ENCODE data around the gene SMIM21. TPM values are rescaled to one million over a fixed set of nuclear protein-coding genes. Genes with fewer than 3 reads are reported as not detected.

SMIM21 gene
- total RNA-seq, 3 donors from 2014 or later, result not detected

DNA sequence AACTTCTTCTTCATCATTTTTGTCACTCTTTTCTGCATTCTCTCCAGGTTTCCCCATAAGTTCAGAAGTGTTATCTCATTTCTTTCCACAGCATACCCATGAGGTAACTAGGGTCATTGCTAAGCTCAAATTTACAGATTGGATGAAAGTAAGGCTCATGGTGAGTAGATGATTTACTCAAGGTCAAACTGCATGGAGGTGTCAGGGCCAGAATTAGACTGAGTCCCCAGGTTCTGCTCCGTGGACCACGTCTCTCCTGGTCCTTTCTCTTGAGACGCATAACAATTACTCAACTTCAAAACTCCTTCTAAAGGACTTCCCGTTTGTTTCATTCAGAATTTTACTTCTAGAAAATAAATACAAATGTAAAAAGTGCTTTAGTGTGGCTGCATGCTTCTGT, 43.4 kb downstream of the SMIM21 start:
- Histone ChIP-seq H3K27ac (no peak overlapping the region), H3K36me3 (no peaks in the 10 kb centered on the region), H3K4me1 (no peaks in the 10 kb centered on the region), H3K27me3 (no peaks in the 10 kb centered on the region), H3K9me3 (no peaks in the 10 kb centered on the region), H3K4me3 (no peak overlapping the region)
- intact Hi-C loops (cut with DNase I; ENCODE audit: low total_unique reads), result no loop called here
- DNase-seq (ENCODE audit: low spot score in 2 of 2), result no peak
- TF ChIP-seq POLR2AphosphoS5 (IDR thresholded peaks at IDR 0.05), result no peak
- TF ChIP-seq, protein P1, sequence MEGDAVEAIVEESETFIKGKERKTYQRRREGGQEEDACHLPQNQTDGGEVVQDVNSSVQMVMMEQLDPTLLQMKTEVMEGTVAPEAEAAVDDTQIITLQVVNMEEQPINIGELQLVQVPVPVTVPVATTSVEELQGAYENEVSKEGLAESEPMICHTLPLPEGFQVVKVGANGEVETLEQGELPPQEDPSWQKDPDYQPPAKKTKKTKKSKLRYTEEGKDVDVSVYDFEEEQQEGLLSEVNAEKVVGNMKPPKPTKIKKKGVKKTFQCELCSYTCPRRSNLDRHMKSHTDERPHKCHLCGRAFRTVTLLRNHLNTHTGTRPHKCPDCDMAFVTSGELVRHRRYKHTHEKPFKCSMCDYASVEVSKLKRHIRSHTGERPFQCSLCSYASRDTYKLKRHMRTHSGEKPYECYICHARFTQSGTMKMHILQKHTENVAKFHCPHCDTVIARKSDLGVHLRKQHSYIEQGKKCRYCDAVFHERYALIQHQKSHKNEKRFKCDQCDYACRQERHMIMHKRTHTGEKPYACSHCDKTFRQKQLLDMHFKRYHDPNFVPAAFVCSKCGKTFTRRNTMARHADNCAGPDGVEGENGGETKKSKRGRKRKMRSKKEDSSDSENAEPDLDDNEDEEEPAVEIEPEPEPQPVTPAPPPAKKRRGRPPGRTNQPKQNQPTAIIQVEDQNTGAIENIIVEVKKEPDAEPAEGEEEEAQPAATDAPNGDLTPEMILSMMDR (IDR thresholded peaks at IDR 0.05), result no peak
- TF ChIP-seq POLR2A (IDR thresholded peaks at IDR 0.05), result no peak

DNA sequence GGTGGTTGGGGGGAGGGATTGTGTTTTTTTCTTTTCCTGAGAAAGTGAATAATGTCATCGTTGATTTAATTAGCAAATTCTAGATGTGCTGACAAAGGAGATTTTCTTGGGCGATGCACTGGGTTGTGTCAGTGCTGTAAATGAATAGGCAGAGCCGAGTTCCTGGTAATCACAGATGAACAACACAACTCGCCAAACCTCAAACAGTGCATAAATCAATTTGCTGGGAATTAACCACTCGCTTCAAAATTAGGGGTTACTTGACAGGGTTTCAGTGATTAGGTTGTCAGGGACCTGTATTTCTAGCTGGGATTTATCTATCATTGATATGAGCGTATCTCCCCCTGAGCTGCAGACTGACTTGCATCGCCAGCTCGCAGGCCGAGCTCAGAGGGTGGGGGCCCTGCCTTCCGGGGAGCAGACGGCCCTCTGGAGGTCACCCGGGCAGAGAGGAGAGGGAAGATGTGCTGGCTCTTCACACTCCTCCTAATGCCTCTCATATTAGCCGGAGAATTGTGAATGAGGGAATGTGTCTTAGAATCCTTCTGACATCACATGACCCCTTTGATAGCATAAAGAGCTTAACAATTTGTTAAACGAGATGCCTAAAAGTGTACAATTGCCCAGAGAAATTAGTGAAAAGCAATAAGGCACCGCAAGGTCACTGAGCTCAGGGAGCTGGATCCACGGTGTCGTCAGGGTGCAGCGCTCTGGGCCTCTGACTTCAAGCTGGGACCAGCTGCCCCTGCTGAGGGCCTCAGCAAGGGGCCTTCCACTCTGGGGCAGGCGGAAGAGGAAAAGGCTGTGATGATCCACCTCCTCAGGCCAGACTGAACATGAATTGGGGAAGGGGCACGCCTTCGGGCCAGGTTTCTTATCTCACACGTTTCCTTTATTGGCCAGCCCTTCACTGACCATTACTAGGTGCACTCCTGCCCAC, 48.9 kb downstream of the SMIM21 start:
- Histone ChIP-seq H3K27me3 (no peaks in the 10 kb centered on the region), H3K4me1 (no peaks in the 10 kb centered on the region), H3K4me3 (no peak overlapping the region), H3K36me3 (no peaks in the 10 kb centered on the region), H3K9me3 (no peaks in the 10 kb centered on the region), H3K27ac (peak overlapping the region in 1 of 2 donors; percentile 20)
- TF ChIP-seq, protein P1 (IDR thresholded peaks at IDR 0.05), result no peak
- no peak for TF ChIP-seq POLR2A (IDR thresholded peaks at IDR 0.05)
- no peak for TF ChIP-seq POLR2AphosphoS5 (IDR thresholded peaks at IDR 0.05)
- intact Hi-C loops (cut with DNase I; ENCODE audit: low total_unique reads), result no loop called here
- DNase-seq (ENCODE audit: low spot score in 2 of 2), result no peak

DNA sequence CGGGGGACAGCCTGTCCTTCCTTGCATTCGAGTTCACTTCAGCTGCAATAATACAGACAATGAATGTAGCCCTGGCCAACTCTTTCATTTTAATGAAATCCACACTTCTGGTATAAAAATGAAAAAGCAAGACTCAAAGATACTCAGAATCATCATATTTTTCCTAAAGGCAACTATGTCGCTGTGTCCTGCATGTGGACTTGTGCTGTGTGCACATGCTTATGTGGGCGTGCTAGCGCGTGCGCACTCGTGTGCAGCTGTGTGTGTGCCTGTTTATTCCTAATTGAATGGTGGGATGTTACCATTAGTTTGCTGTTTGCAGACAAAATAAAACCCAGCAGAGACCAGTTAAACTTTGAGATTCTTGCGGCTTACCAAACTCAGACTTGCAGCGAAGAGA, 49.6 kb downstream of the SMIM21 start:
- no peak for DNase-seq (ENCODE audit: low spot score in 2 of 2)
- TF ChIP-seq, protein P1 (IDR thresholded peaks at IDR 0.05), result no peak
- TF ChIP-seq POLR2A (IDR thresholded peaks at IDR 0.05) (no peak), POLR2AphosphoS5 (IDR thresholded peaks at IDR 0.05) (no peak)
- Histone ChIP-seq H3K27ac (no peak overlapping the region), H3K36me3 (no peaks in the 10 kb centered on the region), H3K4me1 (no peaks in the 10 kb centered on the region), H3K9me3 (no peaks in the 10 kb centered on the region), H3K27me3 (no peaks in the 10 kb centered on the region), H3K4me3 (peak overlapping the region in 1 of 3 donors; percentile 19)
- intact Hi-C loops (cut with DNase I; ENCODE audit: low total_unique reads), result no loop called here

DNA sequence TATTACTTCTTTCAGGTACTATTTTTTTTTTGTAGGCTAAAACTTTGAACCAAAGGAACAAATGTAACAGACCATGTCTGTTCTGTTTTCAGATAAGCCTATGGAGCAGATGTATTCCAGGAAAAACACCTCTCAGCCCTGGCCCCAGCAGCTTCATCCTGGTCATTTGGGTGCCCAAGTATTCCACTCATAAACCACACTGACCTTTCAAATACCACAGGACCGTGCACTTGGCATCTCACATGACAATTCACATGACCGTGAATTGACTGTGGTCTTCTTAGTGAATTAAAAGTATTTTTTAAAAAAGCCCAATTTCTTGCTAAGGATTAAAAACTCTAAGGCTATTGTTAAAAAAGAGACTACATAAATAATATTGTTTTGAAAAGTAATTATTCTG, 50.2 kb downstream of the SMIM21 start:
- H3K36me3 ChIP-seq, result no peaks in the 10 kb centered on the region
- no peak for TF ChIP-seq POLR2A (IDR thresholded peaks at IDR 0.05)
- TF ChIP-seq, protein P1 (IDR thresholded peaks at IDR 0.05), result no peak
- no peak for TF ChIP-seq POLR2AphosphoS5 (IDR thresholded peaks at IDR 0.05)
- H3K27ac ChIP-seq, result no peak overlapping the region
- H3K4me3 ChIP-seq, result no peak overlapping the region
- no peak for DNase-seq (ENCODE audit: low spot score in 2 of 2)
- intact Hi-C loops (cut with DNase I; ENCODE audit: low total_unique reads), result no loop called here
- H3K27me3 ChIP-seq, result no peaks in the 10 kb centered on the region
- H3K9me3 ChIP-seq, result no peaks in the 10 kb centered on the region
- no peaks in the 10 kb centered on the region for H3K4me1 ChIP-seq

DNA sequence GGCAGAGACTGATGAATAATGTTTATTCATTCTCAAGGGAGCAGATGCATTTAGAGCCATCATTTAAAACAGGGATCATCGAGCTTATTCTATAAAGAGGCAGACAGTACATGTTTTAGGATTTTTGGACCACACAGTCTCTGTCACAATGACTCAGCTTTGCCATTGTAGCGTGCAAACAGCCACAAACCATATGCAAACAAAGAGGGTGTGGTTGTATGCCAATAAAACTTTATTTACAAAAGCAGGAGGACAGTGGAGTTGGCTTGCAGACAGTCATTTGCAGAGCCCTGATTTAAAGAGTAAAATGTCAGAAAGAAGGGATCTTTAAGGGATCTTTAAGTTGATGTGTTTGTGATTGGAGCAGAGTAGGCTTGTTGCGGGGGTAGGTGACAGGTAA, 51.5 kb downstream of the SMIM21 start:
- no peaks in the 10 kb centered on the region for H3K4me1 ChIP-seq
- H3K27me3 ChIP-seq, result no peaks in the 10 kb centered on the region
- no peak overlapping the region for H3K27ac ChIP-seq
- no peak overlapping the region for H3K4me3 ChIP-seq
- TF ChIP-seq, protein P1 (IDR thresholded peaks at IDR 0.05), result no peak
- TF ChIP-seq POLR2AphosphoS5 (IDR thresholded peaks at IDR 0.05) (no peak), POLR2A (IDR thresholded peaks at IDR 0.05) (no peak)
- intact Hi-C loops (cut with DNase I; ENCODE audit: low total_unique reads), result no loop called here
- no peaks in the 10 kb centered on the region for H3K36me3 ChIP-seq
- H3K9me3 ChIP-seq, result no peaks in the 10 kb centered on the region
- DNase-seq (ENCODE audit: low spot score in 2 of 2), result no peak

Data from breast epithelium (tissue), 4 donors.